ENCODE data around the gene IL18RAP. TPM values are rescaled to one million over a fixed set of nuclear protein-coding genes. Genes with fewer than 3 reads are reported as not detected.
A peak's percentile ranks its signal among the peaks of the same experiment; 100 is the strongest.

Gene IL18RAP
- total and polyA plus RNA-seq, 2 donors (not counting 1 experiment from before 2014, with no cell fraction given): 0.22 to 1.4 TPM

GRCh38 chr2:102446936-102447335, 24.0 kb downstream of the IL18RAP start:
- ChIA-PET POLR2A (no interaction called here), CTCF (interaction anchor here (0.7 to 4.0 kb wide), 3 partner anchors 195 to 427 kb away, joined by 3 to 17 read pairs (median 5); no protein-coding TSS in a partner anchor)
- H3K27ac Mint-ChIP-seq: no peak overlapping the region
- H3K4me3 Mint-ChIP-seq: no peak overlapping the region
- Histone ChIP-seq H2AFZ (ENCODE audit: insufficient read depth, low read depth, low read length, poor library complexity, severe bottlenecking) (no peak overlapping the region), H3K79me2 (ENCODE audit: control insufficient read depth, insufficient read depth, low read length) (no peaks in the 10 kb centered on the region), H3K9me3 (ENCODE audit: control extremely low read depth in 1 of 3, control insufficient read depth in 2 of 3, insufficient read depth in 1 of 3, low read length in 2 of 3) (no peaks in the 10 kb centered on the region), H3K36me3 (replicated peaks in 1 of 2; ENCODE audit: control extremely low read depth in 1 of 2, control insufficient read depth in 1 of 2, extremely low read depth in 1 of 2, insufficient read depth in 2 of 2, low read length in 1 of 2) (no peaks in the 10 kb centered on the region), H3K27ac (ENCODE audit: low read length in 2 of 2) (no peak overlapping the region), H3K4me2 (replicated peaks; ENCODE audit: low read depth, low read length, poor library complexity, severe bottlenecking) (no peak overlapping the region), H3K27me3 (replicated peaks in 1 of 4; ENCODE audit: control extremely low read depth in 1 of 4, control insufficient read depth in 3 of 4, insufficient read depth in 4 of 4, low read length in 3 of 4) (no peaks in the 10 kb centered on the region), H4K20me1 (ENCODE audit: control insufficient read depth, insufficient read depth, low read length, poor library complexity, severe bottlenecking) (no peaks in the 10 kb centered on the region), H3K9ac (ENCODE audit: low read length) (no peak overlapping the region), H3K4me3 (ENCODE audit: control extremely low read depth in 1 of 5, extremely low read depth in 1 of 5, insufficient read depth in 1 of 5, low read depth in 2 of 5, low read length in 4 of 5) (no peak overlapping the region), H3K4me1 (ENCODE audit: control insufficient read depth in 2 of 2, insufficient read depth in 2 of 2, low read length in 2 of 2) (peaks cover 0 to 5% of the 10 kb centered on the region in 2 donors)
- intact Hi-C loops (cut with micrococcal nuclease): loop anchor here (10.0 kb wide), 1 partner anchor 1102 kb away; no protein-coding TSS in a partner anchor
- WGBS (ENCODE audit: insufficient coverage): 92% methylated on average over 8 of the region's 9 CpGs
- H3K9me3 Mint-ChIP-seq (ENCODE audit: insufficient read depth): no peaks in the 10 kb centered on the region
- ATAC-seq (ENCODE audit: low read depth): no peak
- peaks cover 3% of the 10 kb centered on the region for H3K4me1 Mint-ChIP-seq
- no peak for DNase-seq
- peaks cover 4% of the 10 kb centered on the region for H3K27me3 Mint-ChIP-seq
- TF ChIP-seq EZH2 (IDR thresholded peaks at IDR 0.05; ENCODE audit: borderline replicate concordance, insufficient read depth, low read depth, low read length, poor library complexity, severe bottlenecking): no peak
- TF ChIP-seq, protein P1, sequence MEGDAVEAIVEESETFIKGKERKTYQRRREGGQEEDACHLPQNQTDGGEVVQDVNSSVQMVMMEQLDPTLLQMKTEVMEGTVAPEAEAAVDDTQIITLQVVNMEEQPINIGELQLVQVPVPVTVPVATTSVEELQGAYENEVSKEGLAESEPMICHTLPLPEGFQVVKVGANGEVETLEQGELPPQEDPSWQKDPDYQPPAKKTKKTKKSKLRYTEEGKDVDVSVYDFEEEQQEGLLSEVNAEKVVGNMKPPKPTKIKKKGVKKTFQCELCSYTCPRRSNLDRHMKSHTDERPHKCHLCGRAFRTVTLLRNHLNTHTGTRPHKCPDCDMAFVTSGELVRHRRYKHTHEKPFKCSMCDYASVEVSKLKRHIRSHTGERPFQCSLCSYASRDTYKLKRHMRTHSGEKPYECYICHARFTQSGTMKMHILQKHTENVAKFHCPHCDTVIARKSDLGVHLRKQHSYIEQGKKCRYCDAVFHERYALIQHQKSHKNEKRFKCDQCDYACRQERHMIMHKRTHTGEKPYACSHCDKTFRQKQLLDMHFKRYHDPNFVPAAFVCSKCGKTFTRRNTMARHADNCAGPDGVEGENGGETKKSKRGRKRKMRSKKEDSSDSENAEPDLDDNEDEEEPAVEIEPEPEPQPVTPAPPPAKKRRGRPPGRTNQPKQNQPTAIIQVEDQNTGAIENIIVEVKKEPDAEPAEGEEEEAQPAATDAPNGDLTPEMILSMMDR (IDR thresholded peaks at IDR 0.05): no peak

GRCh38 chr2:102449370-102449974, 26.5 kb downstream of the IL18RAP start:
- Histone ChIP-seq H3K4me1 (ENCODE audit: control insufficient read depth in 2 of 2, insufficient read depth in 2 of 2, low read length in 2 of 2) (no peaks in the 10 kb centered on the region), H3K36me3 (replicated peaks in 1 of 2; ENCODE audit: control extremely low read depth in 1 of 2, control insufficient read depth in 1 of 2, extremely low read depth in 1 of 2, insufficient read depth in 2 of 2, low read length in 1 of 2) (no peaks in the 10 kb centered on the region), H3K4me3 (ENCODE audit: control extremely low read depth in 1 of 5, extremely low read depth in 1 of 5, insufficient read depth in 1 of 5, low read depth in 2 of 5, low read length in 4 of 5) (no peak overlapping the region), H3K27me3 (replicated peaks in 1 of 4; ENCODE audit: control extremely low read depth in 1 of 4, control insufficient read depth in 3 of 4, insufficient read depth in 4 of 4, low read length in 3 of 4) (no peaks in the 10 kb centered on the region), H4K20me1 (ENCODE audit: control insufficient read depth, insufficient read depth, low read length, poor library complexity, severe bottlenecking) (no peaks in the 10 kb centered on the region), H3K4me2 (replicated peaks; ENCODE audit: low read depth, low read length, poor library complexity, severe bottlenecking) (no peak overlapping the region), H3K79me2 (ENCODE audit: control insufficient read depth, insufficient read depth, low read length) (no peaks in the 10 kb centered on the region), H3K9me3 (ENCODE audit: control extremely low read depth in 1 of 3, control insufficient read depth in 2 of 3, insufficient read depth in 1 of 3, low read length in 2 of 3) (no peaks in the 10 kb centered on the region), H3K9ac (ENCODE audit: low read length) (no peak overlapping the region), H2AFZ (ENCODE audit: insufficient read depth, low read depth, low read length, poor library complexity, severe bottlenecking) (no peak overlapping the region), H3K27ac (ENCODE audit: low read length in 2 of 2) (no peak overlapping the region)
- intact Hi-C loops (cut with micrococcal nuclease): loop anchor here (1.0 to 10.0 kb wide), 4 partner anchors 196 to 1105 kb away; no protein-coding TSS in a partner anchor
- CTCF ChIA-PET: interaction anchor here (0.7 to 4.0 kb wide), 8 partner anchors 18 to 665 kb away, joined by 3 to 17 read pairs (median 5); no protein-coding TSS in a partner anchor
- DNase-seq (peak; percentile 60), ATAC-seq (ENCODE audit: low read depth) (no peak)
- Mint-ChIP-seq H3K27ac (no peak overlapping the region), H3K4me1 (no peaks in the 10 kb centered on the region), H3K27me3 (peaks cover 4% of the 10 kb centered on the region), H3K4me3 (no peak overlapping the region), H3K9me3 (ENCODE audit: insufficient read depth) (no peaks in the 10 kb centered on the region)
- POLR2A ChIA-PET: no interaction called here
- no peak for TF ChIP-seq EZH2 (IDR thresholded peaks at IDR 0.05; ENCODE audit: borderline replicate concordance, insufficient read depth, low read depth, low read length, poor library complexity, severe bottlenecking)
- TF ChIP-seq, protein P1 (IDR thresholded peaks at IDR 0.05): peak; percentile 78
- WGBS (ENCODE audit: insufficient coverage): no CpG with 5 or more reads among the region's 1 CpG

Data from B cell (primary cell).